WI38 (cell line): ENCODE results near the gene PIGH.
"Not testable (repeated sequence)": the region's sequence is repeated elsewhere in the genome, so short reads cannot be mapped to it uniquely, and the experiment has no call there.

Experiments used
- H3K4me3 ChIP-seq: 2 replicates; pipeline ENCODE4 v1.5.1; 2011; ENCODE audit warnings: low read depth, mild to moderate bottlenecking, control low read depth, low read length
- CTCF ChIP-seq: IDR thresholded peaks from 2 replicates; pipeline ENCODE4 v1.5.1; 2012; ENCODE audit warnings: low read depth, mild to moderate bottlenecking, control low read depth, low read length

Gene PIGH

GRCh38 chr14:67551123-67551522, 48.9 kb downstream of the PIGH start:
- no peak for TF ChIP-seq CTCF

GRCh38 chr14:67549734-67550133, 50.3 kb downstream of the PIGH start:
- TF ChIP-seq CTCF = no peak

More at GRCh38 chr14:67551123-67551522, 48.9 kb downstream of the PIGH start:
- H3K4me3 ChIP-seq = no peak overlapping the region

GRCh38 chr14:67547224-67547780, 52.8 kb downstream of the PIGH start:
- H3K4me3 ChIP-seq = no peak overlapping the region
- TF ChIP-seq CTCF = no peak

More at GRCh38 chr14:67549734-67550133, 50.3 kb downstream of the PIGH start:
- no peak overlapping the region for H3K4me3 ChIP-seq

- no peak overlapping the region for H3K4me3 ChIP-seq
- TF ChIP-seq CTCF = no peak
Measured at GRCh38 chr14:67544590-67544989, 55.5 kb downstream of the PIGH start.

GRCh38 chr14:67542620-67543019, 57.4 kb downstream of the PIGH start:
- not testable (repeated sequence) for H3K4me3 ChIP-seq

- H3K4me3 ChIP-seq = no peak overlapping the region
- TF ChIP-seq CTCF = no peak
Measured at GRCh38 chr14:67541448-67542387, 58.4 kb downstream of the PIGH start.
